SK-N-SH treated with all-trans-retinoic acid at 6 μM for 48 hours (cell line): ENCODE measurements around the gene CACNA1B.

Experiments
- ATAC-seq: fragments of 200-7000 bp; cut with Tn5 transposase; 3 replicates; pipeline ENCODE4 v1.9.1; 2020; ENCODE audit warnings: mild to moderate bottlenecking, moderate library complexity
- ARNTL ChIP-seq: fragments of 450-650 bp; formaldehyde crosslinking; IDR thresholded peaks from 2 replicates; pipeline ENCODE4 v1.5.0; 2020; ENCODE audit warnings: low read depth, mild to moderate bottlenecking, moderate library complexity, borderline replicate concordance
- ESRRG ChIP-seq: fragments of 250-450 bp; sonication (Bioruptor Pico); IDR thresholded peaks from 2 replicates; pipeline ENCODE4 v1.6.1; 2021; ENCODE audit warnings: mild to moderate bottlenecking
- GLIS3 ChIP-seq: fragments of 250-450 bp; sonication (Bioruptor Pico); IDR thresholded peaks from 2 replicates; pipeline ENCODE4 v1.5.0; 2020; ENCODE audit warnings: mild to moderate bottlenecking, moderate library complexity
- ISL1 ChIP-seq: fragments of 250-450 bp; sonication (Bioruptor Pico); IDR thresholded peaks from 2 replicates; pipeline ENCODE4 v2.1.2; 2022; ENCODE audit warnings: mild to moderate bottlenecking, moderate library complexity
- PPARA ChIP-seq: fragments of 250-450 bp; sonication (Bioruptor Pico); IDR thresholded peaks from 2 replicates; pipeline ENCODE4 v1.5.0; 2020; ENCODE audit warnings: mild to moderate bottlenecking, borderline replicate concordance
- TCF4 ChIP-seq: fragments of 250-450 bp; sonication (Bioruptor Pico); IDR thresholded peaks from 2 replicates; pipeline ENCODE4 v1.8.0; 2021; ENCODE audit warnings: mild to moderate bottlenecking, moderate library complexity, borderline replicate concordance
- TOX ChIP-seq: fragments of 250-450 bp; sonication (Bioruptor Pico); IDR thresholded peaks from 2 replicates; pipeline ENCODE4 v1.8.0; 2021; ENCODE audit warnings: mild to moderate bottlenecking, moderate library complexity, borderline replicate concordance
- ZC3H10 ChIP-seq: fragments of 250-450 bp; sonication (Bioruptor Pico); IDR thresholded peaks from 2 replicates; pipeline ENCODE4 v1.5.1; 2021; ENCODE audit warnings: mild to moderate bottlenecking, moderate library complexity
- ZFP3 ChIP-seq: fragments of 250-450 bp; sonication (Bioruptor Pico); IDR thresholded peaks from 2 replicates; pipeline ENCODE4 v1.5.0; 2020; ENCODE audit warnings: mild to moderate bottlenecking, moderate library complexity
- ZFP30 ChIP-seq: fragments of 450-650 bp; formaldehyde crosslinking; IDR thresholded peaks from 2 replicates; pipeline ENCODE4 v1.5.0; 2022; ENCODE audit warnings: mild to moderate bottlenecking, moderate library complexity
- ZNF70 ChIP-seq: fragments of 450-650 bp; formaldehyde crosslinking; IDR thresholded peaks from 2 replicates; pipeline ENCODE4 v1.5.0; 2020; ENCODE audit warnings: mild to moderate bottlenecking, moderate library complexity
- ZNF8 ChIP-seq: fragments of 450-650 bp; formaldehyde crosslinking; IDR thresholded peaks from 2 replicates; pipeline ENCODE4 v1.5.0; 2020; ENCODE audit warnings: mild to moderate bottlenecking, moderate library complexity
- TF ChIP-seq, protein P1 (sequence below): fragments of 250-450 bp; sonication (Bioruptor Pico); IDR thresholded peaks from 2 replicates; pipeline ENCODE4 v1.5.1; 2021; ENCODE audit warnings: mild to moderate bottlenecking, moderate library complexity
- TF ChIP-seq, protein P2 (sequence below): fragments of 250-450 bp; sonication (Bioruptor Pico); IDR thresholded peaks from 2 replicates; pipeline ENCODE4 v1.8.0; 2020; ENCODE audit warnings: mild to moderate bottlenecking, moderate library complexity, borderline replicate concordance
- TF ChIP-seq, protein P3 (sequence below): fragments of 250-450 bp; sonication (Bioruptor Pico); IDR thresholded peaks from 2 replicates; pipeline ENCODE4 v1.8.0; 2021; ENCODE audit warnings: low read depth, mild to moderate bottlenecking, moderate library complexity, borderline replicate concordance
- TF ChIP-seq, protein P4 (sequence below): fragments of 250-450 bp; sonication (Bioruptor Pico); IDR thresholded peaks from 2 replicates; pipeline ENCODE4 v1.5.1; 2020; ENCODE audit warnings: low read depth, mild to moderate bottlenecking, moderate library complexity

Gene CACNA1B

DNA sequence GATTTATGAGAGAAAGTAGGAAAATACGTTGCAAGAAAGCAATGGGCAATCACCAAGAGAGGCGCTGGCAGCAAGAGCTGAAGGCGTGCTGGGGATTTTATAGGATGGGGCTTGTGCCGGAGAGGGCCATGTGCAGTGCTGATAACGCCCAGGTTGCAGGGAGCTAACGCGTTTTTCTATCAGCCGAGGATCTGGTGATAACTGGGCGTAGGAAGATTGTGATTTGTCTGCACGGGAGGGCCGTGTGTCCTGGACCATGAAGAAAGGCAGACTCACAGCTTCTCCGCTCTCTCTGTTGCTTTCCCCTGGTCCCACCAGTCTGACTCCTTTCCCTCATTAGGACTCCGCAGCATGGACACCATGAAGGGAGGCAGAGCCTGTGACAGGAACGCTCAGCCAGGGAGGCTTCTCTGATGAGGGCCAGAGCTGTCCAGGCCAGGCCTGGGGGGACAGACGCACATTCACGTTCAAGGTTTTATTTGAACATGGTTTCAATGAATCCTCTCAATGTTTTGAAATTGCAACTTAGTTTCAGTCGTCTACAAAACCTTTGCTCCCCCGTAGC lies 11.9 kb upstream of the CACNA1B start:
- no peak; the same call in 2 of the 3 replicates for ATAC-seq
- TF ChIP-seq ZNF70 (CRISPR knock-in tag) (no peak), TCF4 (CRISPR knock-in tag) (peak; percentile 76; the same call in 1 of the 2 replicates)

DNA sequence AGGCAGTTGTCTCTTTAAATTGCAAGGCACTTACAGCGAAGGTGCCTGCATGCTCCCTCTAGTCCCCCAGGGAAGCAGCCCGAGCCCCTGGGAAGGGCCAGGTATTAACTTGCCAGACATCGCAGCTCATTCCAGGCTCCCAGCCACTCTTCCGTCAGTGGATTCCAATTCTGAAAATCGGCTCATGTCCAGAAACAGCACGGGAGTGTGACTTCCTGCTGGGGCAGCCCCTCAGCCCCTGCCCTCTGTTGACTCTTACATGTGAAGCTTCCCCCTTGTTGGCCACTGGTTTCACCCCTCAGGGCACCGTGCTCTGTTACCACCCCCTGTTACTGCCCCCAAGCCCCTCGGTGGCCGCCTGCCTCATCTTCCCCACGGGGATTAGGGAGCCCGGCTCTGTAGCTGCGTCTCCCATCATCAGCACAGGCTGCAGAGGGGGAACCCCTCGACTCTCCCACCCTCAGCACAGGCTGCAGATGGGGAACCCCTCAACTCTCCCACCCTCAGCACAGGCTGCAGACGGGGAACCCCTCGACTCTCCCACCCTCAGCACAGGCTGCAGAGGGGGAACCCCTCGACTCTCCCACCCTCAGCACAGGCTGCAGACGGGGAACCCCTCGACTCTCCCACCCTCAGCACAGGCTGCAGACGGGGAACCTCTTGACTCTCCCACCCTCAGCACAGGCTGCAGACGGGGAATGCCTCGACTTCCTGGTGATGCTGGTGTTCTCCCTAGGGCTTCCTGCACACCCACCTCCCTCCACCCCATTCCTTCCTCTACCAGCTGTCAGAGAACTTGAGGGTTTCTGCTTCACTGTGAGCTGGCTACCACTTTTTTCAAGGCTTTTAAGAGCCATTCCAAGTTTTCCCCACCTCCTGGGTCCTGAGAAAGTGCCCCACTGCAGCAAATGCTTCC lies 11.1 kb upstream of the CACNA1B start:
- no peak for TF ChIP-seq GLIS3 (CRISPR knock-in tag)
- no peak for TF ChIP-seq TOX (CRISPR knock-in tag)
- no peak for TF ChIP-seq ZNF70 (CRISPR knock-in tag)
- no peak for TF ChIP-seq ZFP30 (CRISPR knock-in tag)
- no peak for TF ChIP-seq ZC3H10 (CRISPR knock-in tag)
- TF ChIP-seq ARNTL (CRISPR knock-in tag), result no peak
- TF ChIP-seq, protein P1, sequence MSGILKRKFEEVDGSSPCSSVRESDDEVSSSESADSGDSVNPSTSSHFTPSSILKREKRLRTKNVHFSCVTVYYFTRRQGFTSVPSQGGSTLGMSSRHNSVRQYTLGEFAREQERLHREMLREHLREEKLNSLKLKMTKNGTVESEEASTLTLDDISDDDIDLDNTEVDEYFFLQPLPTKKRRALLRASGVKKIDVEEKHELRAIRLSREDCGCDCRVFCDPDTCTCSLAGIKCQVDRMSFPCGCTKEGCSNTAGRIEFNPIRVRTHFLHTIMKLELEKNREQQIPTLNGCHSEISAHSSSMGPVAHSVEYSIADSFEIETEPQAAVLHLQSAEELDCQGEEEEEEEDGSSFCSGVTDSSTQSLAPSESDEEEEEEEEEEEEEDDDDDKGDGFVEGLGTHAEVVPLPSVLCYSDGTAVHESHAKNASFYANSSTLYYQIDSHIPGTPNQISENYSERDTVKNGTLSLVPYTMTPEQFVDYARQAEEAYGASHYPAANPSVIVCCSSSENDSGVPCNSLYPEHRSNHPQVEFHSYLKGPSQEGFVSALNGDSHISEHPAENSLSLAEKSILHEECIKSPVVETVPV (CRISPR knock-in tag), result no peak
- TF ChIP-seq, protein P2, sequence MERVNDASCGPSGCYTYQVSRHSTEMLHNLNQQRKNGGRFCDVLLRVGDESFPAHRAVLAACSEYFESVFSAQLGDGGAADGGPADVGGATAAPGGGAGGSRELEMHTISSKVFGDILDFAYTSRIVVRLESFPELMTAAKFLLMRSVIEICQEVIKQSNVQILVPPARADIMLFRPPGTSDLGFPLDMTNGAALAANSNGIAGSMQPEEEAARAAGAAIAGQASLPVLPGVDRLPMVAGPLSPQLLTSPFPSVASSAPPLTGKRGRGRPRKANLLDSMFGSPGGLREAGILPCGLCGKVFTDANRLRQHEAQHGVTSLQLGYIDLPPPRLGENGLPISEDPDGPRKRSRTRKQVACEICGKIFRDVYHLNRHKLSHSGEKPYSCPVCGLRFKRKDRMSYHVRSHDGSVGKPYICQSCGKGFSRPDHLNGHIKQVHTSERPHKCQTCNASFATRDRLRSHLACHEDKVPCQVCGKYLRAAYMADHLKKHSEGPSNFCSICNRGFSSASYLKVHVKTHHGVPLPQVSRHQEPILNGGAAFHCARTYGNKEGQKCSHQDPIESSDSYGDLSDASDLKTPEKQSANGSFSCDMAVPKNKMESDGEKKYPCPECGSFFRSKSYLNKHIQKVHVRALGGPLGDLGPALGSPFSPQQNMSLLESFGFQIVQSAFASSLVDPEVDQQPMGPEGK (CRISPR knock-in tag), result no peak
- TF ChIP-seq, protein P3, sequence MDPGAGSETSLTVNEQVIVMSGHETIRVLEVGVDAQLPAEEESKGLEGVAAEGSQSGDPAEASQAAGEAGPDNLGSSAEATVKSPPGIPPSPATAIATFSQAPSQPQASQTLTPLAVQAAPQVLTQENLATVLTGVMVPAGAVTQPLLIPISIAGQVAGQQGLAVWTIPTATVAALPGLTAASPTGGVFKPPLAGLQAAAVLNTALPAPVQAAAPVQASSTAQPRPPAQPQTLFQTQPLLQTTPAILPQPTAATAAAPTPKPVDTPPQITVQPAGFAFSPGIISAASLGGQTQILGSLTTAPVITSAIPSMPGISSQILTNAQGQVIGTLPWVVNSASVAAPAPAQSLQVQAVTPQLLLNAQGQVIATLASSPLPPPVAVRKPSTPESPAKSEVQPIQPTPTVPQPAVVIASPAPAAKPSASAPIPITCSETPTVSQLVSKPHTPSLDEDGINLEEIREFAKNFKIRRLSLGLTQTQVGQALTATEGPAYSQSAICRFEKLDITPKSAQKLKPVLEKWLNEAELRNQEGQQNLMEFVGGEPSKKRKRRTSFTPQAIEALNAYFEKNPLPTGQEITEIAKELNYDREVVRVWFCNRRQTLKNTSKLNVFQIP, result no peak
- TF ChIP-seq ISL1 (CRISPR knock-in tag), result no peak
- no peak for ATAC-seq

DNA sequence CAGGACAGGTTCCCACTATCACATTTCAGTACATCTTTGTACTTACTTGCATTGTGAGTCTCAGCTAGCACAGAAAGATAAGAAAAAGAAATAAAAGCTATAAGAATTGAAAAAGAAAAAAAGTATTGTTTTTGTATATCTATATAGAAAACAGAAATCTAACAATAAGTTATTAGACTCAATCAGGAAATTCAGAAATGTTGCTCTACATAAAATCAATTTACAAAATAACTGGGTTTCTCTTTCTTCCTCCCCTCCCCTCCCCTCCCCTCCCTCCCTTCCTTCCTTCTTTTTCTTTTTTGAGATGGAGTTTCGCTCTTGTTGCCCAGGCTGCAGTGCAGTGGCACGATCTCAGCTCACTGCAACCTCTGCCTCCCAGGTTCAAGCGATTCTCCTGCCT lies 7.2 kb upstream of the CACNA1B start:
- no peak for ATAC-seq
- TF ChIP-seq ISL1 (CRISPR knock-in tag), result no peak
- no peak for TF ChIP-seq TOX (CRISPR knock-in tag)
- no peak for TF ChIP-seq ESRRG (CRISPR knock-in tag)
- TF ChIP-seq, protein P1 (CRISPR knock-in tag), result no peak
- TF ChIP-seq, protein P3, result no peak
- TF ChIP-seq PPARA (CRISPR knock-in tag), result no peak
- TF ChIP-seq, protein P2 (CRISPR knock-in tag), result no peak
- no peak for TF ChIP-seq ZNF8 (CRISPR knock-in tag)
- TF ChIP-seq ZC3H10 (CRISPR knock-in tag), result no peak
- no peak for TF ChIP-seq ZFP3 (CRISPR knock-in tag)
- TF ChIP-seq ZNF70 (CRISPR knock-in tag), result no peak
- TF ChIP-seq, protein P4, sequence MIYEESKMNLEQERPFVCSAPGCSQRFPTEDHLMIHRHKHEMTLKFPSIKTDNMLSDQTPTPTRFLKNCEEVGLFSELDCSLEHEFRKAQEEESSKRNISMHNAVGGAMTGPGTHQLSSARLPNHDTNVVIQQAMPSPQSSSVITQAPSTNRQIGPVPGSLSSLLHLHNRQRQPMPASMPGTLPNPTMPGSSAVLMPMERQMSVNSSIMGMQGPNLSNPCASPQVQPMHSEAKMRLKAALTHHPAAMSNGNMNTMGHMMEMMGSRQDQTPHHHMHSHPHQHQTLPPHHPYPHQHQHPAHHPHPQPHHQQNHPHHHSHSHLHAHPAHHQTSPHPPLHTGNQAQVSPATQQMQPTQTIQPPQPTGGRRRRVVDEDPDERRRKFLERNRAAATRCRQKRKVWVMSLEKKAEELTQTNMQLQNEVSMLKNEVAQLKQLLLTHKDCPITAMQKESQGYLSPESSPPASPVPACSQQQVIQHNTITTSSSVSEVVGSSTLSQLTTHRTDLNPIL, result no peak
- TF ChIP-seq ZFP30 (CRISPR knock-in tag), result no peak
- no peak for TF ChIP-seq ARNTL (CRISPR knock-in tag)
- TF ChIP-seq GLIS3 (CRISPR knock-in tag), result no peak
